HEK293 (cell line): ENCODE results near the gene SLC26A1.
A peak's percentile ranks its signal among the peaks of the same experiment; 100 is the strongest.

Experiments
- CTCF ChIA-PET: fragments of 350-600 bp; formaldehyde crosslinking; extraction: SDS; loops from one replicate; lab custom pipeline; 2021; ENCODE audit warnings: antibody characterized with exemption; lab: Yijun Ruan, JAX
- POLR2A ChIA-PET: fragments of 300-600 bp; formaldehyde crosslinking; extraction: SDS; loops from one replicate; lab custom pipeline; 2020; ENCODE audit warnings: antibody characterized with exemption, inconsistent platforms; lab: Yijun Ruan, JAX
- H3K27ac ChIP-seq: fragments of 200-500 bp; sonication (Bioruptor generic); 2 replicates; pipeline ENCODE4 v1.5.1; 2014; ENCODE audit warnings: low read depth, low read length, control low read depth, inconsistent platforms; ENCODE audit errors: extremely low read depth
- H3K36me3 ChIP-seq, 2 experiments: fragments of 200-500 bp in 1 of 2; sonication (Bioruptor generic) in 1 of 2; 1 replicate in 1 of 2; 2 replicates in 1 of 2; pipeline ENCODE4 v1.5.1; 2014 to 2017; ENCODE audit warnings: inconsistent platforms in 2 of 2, low read length in 2 of 2; ENCODE audit not compliant: control insufficient read depth in 2 of 2, insufficient read depth in 1 of 2
- H3K4me1 ChIP-seq: fragments of 200-500 bp; sonication (Bioruptor generic); 2 replicates; pipeline ENCODE4 v1.5.1; 2014; ENCODE audit warnings: mild to moderate bottlenecking, low read length, inconsistent platforms; ENCODE audit not compliant: control insufficient read depth, insufficient read depth
- H3K4me3 ChIP-seq: 2 replicates; pipeline ENCODE4 v1.5.1; 2011; ENCODE audit warnings: low read depth, mild to moderate bottlenecking, control low read depth, low read length, moderate library complexity
- H3K9me3 ChIP-seq: fragments of 200-500 bp; sonication (Bioruptor generic); 2 replicates; pipeline ENCODE4 v1.5.1; 2014; ENCODE audit warnings: low read depth, low read length, inconsistent platforms; ENCODE audit not compliant: control insufficient read depth, insufficient read depth
- FEZF1 ChIP-seq: fragments of 450-650 bp; formaldehyde crosslinking; IDR thresholded peaks from 2 replicates; pipeline ENCODE4 v1.5.1; 2016; ENCODE audit warnings: missing biosample characterization, missing genetic modification characterization
- GLIS2 ChIP-seq: fragments of 450-650 bp; formaldehyde crosslinking; IDR thresholded peaks from 2 replicates; pipeline ENCODE4 v1.5.1; 2016; ENCODE audit warnings: missing biosample characterization, missing genetic modification characterization
- PRDM2 ChIP-seq: fragments of 450-650 bp; formaldehyde crosslinking; IDR thresholded peaks from 2 replicates; pipeline ENCODE4 v1.5.1; 2016; ENCODE audit warnings: missing biosample characterization, missing genetic modification characterization, borderline replicate concordance
- TSHZ1 ChIP-seq: fragments of 450-650 bp; formaldehyde crosslinking; IDR thresholded peaks from 2 replicates; pipeline ENCODE4 v1.5.1; 2016; ENCODE audit warnings: missing biosample characterization, missing genetic modification characterization, borderline replicate concordance
- ZIC2 ChIP-seq: fragments of 450-650 bp; formaldehyde crosslinking; IDR thresholded peaks from 2 replicates; pipeline ENCODE4 v1.5.1; 2016; ENCODE audit warnings: missing biosample characterization, missing genetic modification characterization
- ZNF114 ChIP-seq: fragments of 450-650 bp; formaldehyde crosslinking; IDR thresholded peaks from 2 replicates; pipeline ENCODE4 v1.5.0; 2017; ENCODE audit warnings: missing biosample characterization, missing genetic modification characterization
- ZNF121 ChIP-seq: fragments of 450-650 bp; formaldehyde crosslinking; IDR thresholded peaks from 2 replicates; pipeline ENCODE4 v1.5.1; 2016; ENCODE audit warnings: missing biosample characterization, missing genetic modification characterization
- ZNF24 ChIP-seq: fragments of 450-650 bp; formaldehyde crosslinking; IDR thresholded peaks from 2 replicates; pipeline ENCODE4 v1.5.1; 2016; ENCODE audit warnings: missing biosample characterization, missing genetic modification characterization
- ZNF449 ChIP-seq: fragments of 450-650 bp; formaldehyde crosslinking; IDR thresholded peaks from 2 replicates; pipeline ENCODE4 v1.5.1; 2017; ENCODE audit warnings: missing biosample characterization, mild to moderate bottlenecking, missing genetic modification characterization, moderate library complexity
- ZNF548 ChIP-seq: fragments of 450-650 bp; formaldehyde crosslinking; IDR thresholded peaks from 2 replicates; pipeline ENCODE4 v1.5.1; 2016; ENCODE audit warnings: missing biosample characterization, missing genetic modification characterization
- ZNF558 ChIP-seq: fragments of 450-650 bp; formaldehyde crosslinking; IDR thresholded peaks from 2 replicates; pipeline ENCODE4 v1.5.1; 2016; ENCODE audit warnings: missing biosample characterization, missing genetic modification characterization
- ZNF580 ChIP-seq: fragments of 450-650 bp; formaldehyde crosslinking; IDR thresholded peaks from 2 replicates; pipeline ENCODE4 v1.5.1; 2016; ENCODE audit warnings: missing biosample characterization, missing genetic modification characterization
- ZNF837 ChIP-seq: fragments of 450-650 bp; formaldehyde crosslinking; IDR thresholded peaks from 2 replicates; pipeline ENCODE4 v1.5.1; 2016; ENCODE audit warnings: missing biosample characterization, missing genetic modification characterization
- ZSCAN4 ChIP-seq: fragments of 450-650 bp; formaldehyde crosslinking; IDR thresholded peaks from 2 replicates; pipeline ENCODE4 v1.5.1; 2017; ENCODE audit warnings: missing biosample characterization, missing genetic modification characterization
- TF ChIP-seq, protein P1 (sequence below): fragments of 450-650 bp; formaldehyde crosslinking; IDR thresholded peaks from 2 replicates; pipeline ENCODE4 v1.5.1; 2016; ENCODE audit warnings: missing biosample characterization, missing genetic modification characterization
- TF ChIP-seq, protein P2 (sequence below): fragments of 450-650 bp; formaldehyde crosslinking; IDR thresholded peaks from 2 replicates; pipeline ENCODE4 v1.5.1; 2016; ENCODE audit warnings: missing biosample characterization, missing genetic modification characterization
- TF ChIP-seq, protein P3 (sequence below): fragments of 450-650 bp; formaldehyde crosslinking; IDR thresholded peaks from 2 replicates; pipeline ENCODE4 v1.5.1; 2017; ENCODE audit warnings: missing biosample characterization, missing genetic modification characterization

SLC26A1 gene

GRCh38 chr4:1041147-1041935, 48.1 kb upstream of the SLC26A1 start:
- H3K27ac ChIP-seq: no peak overlapping the region
- H3K4me1 ChIP-seq: no peaks in the 10 kb centered on the region; the same call in 1 of the 2 replicates
- no peaks in the 10 kb centered on the region for H3K36me3 ChIP-seq
- POLR2A ChIA-PET: interaction anchor here (0.6 kb wide), 1 partner anchor 468 kb away, joined by 3 read pairs; no protein-coding TSS in a partner anchor
- no peaks in the 10 kb centered on the region for H3K9me3 ChIP-seq
- CTCF ChIA-PET: no interaction called here
- H3K4me3 ChIP-seq: no peak overlapping the region
- TF ChIP-seq ZNF580 (tag by site-specific recombination) (no peak), ZIC2 (tag by site-specific recombination) (peak; percentile 26; the same call in 1 of the 2 replicates), FEZF1 (tag by site-specific recombination) (no peak), PRDM2 (no peak), ZNF449 (no peak), ZSCAN4 (tag by site-specific recombination) (peak; percentile 87), ZNF24 (tag by site-specific recombination) (no peak), ZNF837 (tag by site-specific recombination) (no peak), GLIS2 (tag by site-specific recombination) (peak; percentile 30; the same call in 1 of the 2 replicates), TSHZ1 (tag by site-specific recombination) (no peak), ZNF121 (no peak), ZNF114 (tag by site-specific recombination) (no peak), ZNF548 (tag by site-specific recombination) (no peak), ZNF558 (tag by site-specific recombination) (no peak)
- TF ChIP-seq, protein P1, sequence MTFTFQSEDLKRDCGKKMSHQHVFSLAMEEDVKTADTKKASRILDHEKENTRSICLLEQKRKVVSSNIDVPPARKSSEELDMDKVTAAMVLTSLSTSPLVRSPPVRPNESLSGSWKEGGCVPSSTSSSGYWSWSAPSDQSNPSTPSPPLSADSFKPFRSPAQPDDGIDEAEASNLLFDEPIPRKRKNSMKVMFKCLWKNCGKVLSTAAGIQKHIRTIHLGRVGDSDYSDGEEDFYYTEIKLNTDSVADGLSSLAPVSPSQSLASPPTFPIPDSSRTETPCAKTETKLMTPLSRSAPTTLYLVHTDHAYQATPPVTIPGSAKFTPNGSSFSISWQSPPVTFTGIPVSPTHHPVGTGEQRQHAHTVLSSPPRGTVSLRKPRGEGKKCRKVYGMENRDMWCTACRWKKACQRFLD (tag by site-specific recombination): no peak
- TF ChIP-seq, protein P2, sequence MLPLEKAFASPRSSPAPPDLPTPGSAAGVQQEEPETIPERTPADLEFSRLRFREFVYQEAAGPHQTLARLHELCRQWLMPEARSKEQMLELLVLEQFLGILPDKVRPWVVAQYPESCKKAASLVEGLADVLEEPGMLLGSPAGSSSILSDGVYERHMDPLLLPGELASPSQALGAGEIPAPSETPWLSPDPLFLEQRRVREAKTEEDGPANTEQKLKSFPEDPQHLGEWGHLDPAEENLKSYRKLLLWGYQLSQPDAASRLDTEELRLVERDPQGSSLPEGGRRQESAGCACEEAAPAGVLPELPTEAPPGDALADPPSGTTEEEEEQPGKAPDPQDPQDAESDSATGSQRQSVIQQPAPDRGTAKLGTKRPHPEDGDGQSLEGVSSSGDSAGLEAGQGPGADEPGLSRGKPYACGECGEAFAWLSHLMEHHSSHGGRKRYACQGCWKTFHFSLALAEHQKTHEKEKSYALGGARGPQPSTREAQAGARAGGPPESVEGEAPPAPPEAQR (tag by site-specific recombination): no peak
- TF ChIP-seq, protein P3, sequence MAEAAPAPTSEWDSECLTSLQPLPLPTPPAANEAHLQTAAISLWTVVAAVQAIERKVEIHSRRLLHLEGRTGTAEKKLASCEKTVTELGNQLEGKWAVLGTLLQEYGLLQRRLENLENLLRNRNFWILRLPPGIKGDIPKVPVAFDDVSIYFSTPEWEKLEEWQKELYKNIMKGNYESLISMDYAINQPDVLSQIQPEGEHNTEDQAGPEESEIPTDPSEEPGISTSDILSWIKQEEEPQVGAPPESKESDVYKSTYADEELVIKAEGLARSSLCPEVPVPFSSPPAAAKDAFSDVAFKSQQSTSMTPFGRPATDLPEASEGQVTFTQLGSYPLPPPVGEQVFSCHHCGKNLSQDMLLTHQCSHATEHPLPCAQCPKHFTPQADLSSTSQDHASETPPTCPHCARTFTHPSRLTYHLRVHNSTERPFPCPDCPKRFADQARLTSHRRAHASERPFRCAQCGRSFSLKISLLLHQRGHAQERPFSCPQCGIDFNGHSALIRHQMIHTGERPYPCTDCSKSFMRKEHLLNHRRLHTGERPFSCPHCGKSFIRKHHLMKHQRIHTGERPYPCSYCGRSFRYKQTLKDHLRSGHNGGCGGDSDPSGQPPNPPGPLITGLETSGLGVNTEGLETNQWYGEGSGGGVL (tag by site-specific recombination): 0 out of 2 replicates have a peak, but pooled peaks have one; percentile 19
